ENCODE results near the gene ODAD3. TPM values are rescaled to one million over a fixed set of nuclear protein-coding genes. Genes with fewer than 3 reads are reported as not detected.

The ODAD3 gene
- total and polyA plus RNA-seq, 10 of the 15 experiments (the other 5 are each of a cell fraction or from before 2014, with no cell fraction given): 0.11 to 0.39 (median 0.28) TPM; not detected in 7

DNA sequence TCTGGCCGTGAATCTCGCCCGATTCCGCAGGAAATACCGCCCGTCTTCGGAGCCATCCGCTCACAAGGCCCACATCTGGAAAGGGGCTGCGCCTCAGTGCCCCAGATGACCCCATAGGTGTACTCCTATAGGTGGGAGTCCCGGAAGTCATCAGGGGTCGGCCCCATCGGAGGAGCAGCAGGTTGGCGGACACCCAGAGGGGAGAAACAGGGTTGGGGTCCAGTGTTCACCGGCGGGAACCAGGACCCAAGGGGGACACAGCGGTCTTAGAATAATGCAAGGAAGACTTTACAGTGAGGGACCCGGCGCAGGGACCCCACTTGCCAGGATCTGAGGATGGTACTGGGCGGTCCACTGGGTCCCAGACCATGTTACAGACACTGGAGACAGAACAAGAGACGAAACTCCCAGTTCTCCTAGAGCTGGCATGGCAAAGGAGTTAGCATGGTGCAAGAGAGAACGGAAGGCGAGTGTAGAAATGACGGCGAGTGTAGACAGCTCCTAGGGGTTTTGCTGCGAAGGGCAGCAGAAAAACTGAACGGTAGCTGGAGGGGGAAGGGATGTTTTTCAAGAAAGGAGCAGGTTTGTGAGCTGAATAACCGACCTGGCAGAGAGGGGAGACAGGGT lies 11.6 kb downstream of the ODAD3 start (continued):
- TF ChIP-seq, protein P1, sequence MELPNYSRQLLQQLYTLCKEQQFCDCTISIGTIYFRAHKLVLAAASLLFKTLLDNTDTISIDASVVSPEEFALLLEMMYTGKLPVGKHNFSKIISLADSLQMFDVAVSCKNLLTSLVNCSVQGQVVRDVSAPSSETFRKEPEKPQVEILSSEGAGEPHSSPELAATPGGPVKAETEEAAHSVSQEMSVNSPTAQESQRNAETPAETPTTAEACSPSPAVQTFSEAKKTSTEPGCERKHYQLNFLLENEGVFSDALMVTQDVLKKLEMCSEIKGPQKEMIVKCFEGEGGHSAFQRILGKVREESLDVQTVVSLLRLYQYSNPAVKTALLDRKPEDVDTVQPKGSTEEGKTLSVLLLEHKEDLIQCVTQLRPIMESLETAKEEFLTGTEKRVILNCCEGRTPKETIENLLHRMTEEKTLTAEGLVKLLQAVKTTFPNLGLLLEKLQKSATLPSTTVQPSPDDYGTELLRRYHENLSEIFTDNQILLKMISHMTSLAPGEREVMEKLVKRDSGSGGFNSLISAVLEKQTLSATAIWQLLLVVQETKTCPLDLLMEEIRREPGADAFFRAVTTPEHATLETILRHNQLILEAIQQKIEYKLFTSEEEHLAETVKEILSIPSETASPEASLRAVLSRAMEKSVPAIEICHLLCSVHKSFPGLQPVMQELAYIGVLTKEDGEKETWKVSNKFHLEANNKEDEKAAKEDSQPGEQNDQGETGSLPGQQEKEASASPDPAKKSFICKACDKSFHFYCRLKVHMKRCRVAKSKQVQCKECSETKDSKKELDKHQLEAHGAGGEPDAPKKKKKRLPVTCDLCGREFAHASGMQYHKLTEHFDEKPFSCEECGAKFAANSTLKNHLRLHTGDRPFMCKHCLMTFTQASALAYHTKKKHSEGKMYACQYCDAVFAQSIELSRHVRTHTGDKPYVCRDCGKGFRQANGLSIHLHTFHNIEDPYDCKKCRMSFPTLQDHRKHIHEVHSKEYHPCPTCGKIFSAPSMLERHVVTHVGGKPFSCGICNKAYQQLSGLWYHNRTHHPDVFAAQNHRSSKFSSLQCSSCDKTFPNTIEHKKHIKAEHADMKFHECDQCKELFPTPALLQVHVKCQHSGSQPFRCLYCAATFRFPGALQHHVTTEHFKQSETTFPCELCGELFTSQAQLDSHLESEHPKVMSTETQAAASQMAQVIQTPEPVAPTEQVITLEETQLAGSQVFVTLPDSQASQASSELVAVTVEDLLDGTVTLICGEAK (IDR thresholded peaks at IDR 0.05; ENCODE audit: borderline replicate concordance): no peak
- TF ChIP-seq SP1 (IDR thresholded peaks at IDR 0.05; ENCODE audit: low read depth, low read length) (no peak), ZNF622 (IDR thresholded peaks at IDR 0.05) (no peak), TCF7 (IDR thresholded peaks at IDR 0.05; ENCODE audit: borderline replicate concordance) (no peak), HDAC2 (IDR thresholded peaks at IDR 0.05) (no peak), GABPA (IDR thresholded peaks at IDR 0.05; ENCODE audit: low read depth) (no peak), MEF2A (IDR thresholded peaks at IDR 0.05; ENCODE audit: insufficient read depth, low read depth, low read length) (no peak), FOS (IDR thresholded peaks at IDR 0.05; ENCODE audit: borderline replicate concordance, extremely low read depth, insufficient read length) (no peak)
- TF ChIP-seq, protein P2, sequence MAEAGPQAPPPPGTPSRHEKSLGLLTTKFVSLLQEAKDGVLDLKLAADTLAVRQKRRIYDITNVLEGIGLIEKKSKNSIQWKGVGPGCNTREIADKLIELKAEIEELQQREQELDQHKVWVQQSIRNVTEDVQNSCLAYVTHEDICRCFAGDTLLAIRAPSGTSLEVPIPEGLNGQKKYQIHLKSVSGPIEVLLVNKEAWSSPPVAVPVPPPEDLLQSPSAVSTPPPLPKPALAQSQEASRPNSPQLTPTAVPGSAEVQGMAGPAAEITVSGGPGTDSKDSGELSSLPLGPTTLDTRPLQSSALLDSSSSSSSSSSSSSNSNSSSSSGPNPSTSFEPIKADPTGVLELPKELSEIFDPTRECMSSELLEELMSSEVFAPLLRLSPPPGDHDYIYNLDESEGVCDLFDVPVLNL (IDR thresholded peaks at IDR 0.05; ENCODE audit: low read depth, low read length): no peak
- TF ChIP-seq, protein P3, sequence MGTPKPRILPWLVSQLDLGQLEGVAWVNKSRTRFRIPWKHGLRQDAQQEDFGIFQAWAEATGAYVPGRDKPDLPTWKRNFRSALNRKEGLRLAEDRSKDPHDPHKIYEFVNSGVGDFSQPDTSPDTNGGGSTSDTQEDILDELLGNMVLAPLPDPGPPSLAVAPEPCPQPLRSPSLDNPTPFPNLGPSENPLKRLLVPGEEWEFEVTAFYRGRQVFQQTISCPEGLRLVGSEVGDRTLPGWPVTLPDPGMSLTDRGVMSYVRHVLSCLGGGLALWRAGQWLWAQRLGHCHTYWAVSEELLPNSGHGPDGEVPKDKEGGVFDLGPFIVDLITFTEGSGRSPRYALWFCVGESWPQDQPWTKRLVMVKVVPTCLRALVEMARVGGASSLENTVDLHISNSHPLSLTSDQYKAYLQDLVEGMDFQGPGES (IDR thresholded peaks at IDR 0.05): no peak
- TF ChIP-seq, protein P4, sequence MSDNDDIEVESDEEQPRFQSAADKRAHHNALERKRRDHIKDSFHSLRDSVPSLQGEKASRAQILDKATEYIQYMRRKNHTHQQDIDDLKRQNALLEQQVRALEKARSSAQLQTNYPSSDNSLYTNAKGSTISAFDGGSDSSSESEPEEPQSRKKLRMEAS (IDR thresholded peaks at IDR 0.05; ENCODE audit: low read depth, low read length): no peak

Data from GM12878 (cell line).